ENCODE measurements around the gene TMA7. TPM values are rescaled to one million over a fixed set of nuclear protein-coding genes. Genes with fewer than 3 reads are reported as not detected.
A peak's percentile ranks its signal among the peaks of the same experiment; 100 is the strongest.

TMA7 gene
- total RNA-seq, 2 experiments from 2014 or later = 250 to 313 TPM

DNA sequence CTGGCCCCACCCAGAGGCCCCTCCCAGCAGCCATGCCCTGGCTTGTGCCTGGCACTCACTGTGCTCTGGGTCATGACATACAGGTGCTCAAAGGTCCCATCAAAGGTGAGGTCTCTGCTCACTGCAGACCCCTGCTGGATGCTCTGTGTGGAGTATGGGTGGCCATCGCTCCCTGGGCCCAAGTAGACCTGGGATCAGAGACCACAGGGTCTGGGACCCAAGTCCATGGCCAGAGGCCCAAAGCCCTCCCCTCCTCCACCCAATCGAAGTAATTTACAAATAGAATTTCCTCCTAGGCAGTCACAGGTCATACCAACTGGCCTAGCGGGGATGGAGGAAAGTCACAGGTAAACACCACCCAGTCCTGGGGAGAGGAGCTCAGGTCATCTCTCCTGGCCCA, 17.8 kb upstream of the TMA7 start:
- H3K9me3 ChIP-seq (ENCODE audit: low read length) = no peaks in the 10 kb centered on the region
- no TSS peak for BruUV-seq (replicated peaks)
- no peaks in the 10 kb centered on the region for H3K9me2 ChIP-seq (ENCODE audit: insufficient read depth, low read length)
- H4K20me1 ChIP-seq (ENCODE audit: insufficient read depth, low read length) = no peaks in the 10 kb centered on the region
- intact Hi-C loops (cut with micrococcal nuclease; ENCODE audit: unreplicated experiment) = loop anchor here (1.0 to 5.0 kb wide), 2 partner anchors 21 to 145 kb away; no protein-coding TSS in a partner anchor
- H3K4me3 ChIP-seq (ENCODE audit: low read depth, low read length, poor library complexity, severe bottlenecking) = no peak overlapping the region
- no peaks in the 10 kb centered on the region for H3K4me1 ChIP-seq (ENCODE audit: insufficient read depth, low read length, poor library complexity, severe bottlenecking)
- H3K79me2 ChIP-seq (ENCODE audit: insufficient read depth, low read depth, low read length) = no peaks in the 10 kb centered on the region
- H3K36me3 ChIP-seq (ENCODE audit: insufficient read depth, low read length) = no peaks in the 10 kb centered on the region
- POLR2A ChIA-PET = no interaction called here
- TF ChIP-seq EZH2phosphoT487 (IDR thresholded peaks at IDR 0.05; ENCODE audit: borderline replicate concordance, low read depth, low read length) = no peak
- TF ChIP-seq, protein P1, sequence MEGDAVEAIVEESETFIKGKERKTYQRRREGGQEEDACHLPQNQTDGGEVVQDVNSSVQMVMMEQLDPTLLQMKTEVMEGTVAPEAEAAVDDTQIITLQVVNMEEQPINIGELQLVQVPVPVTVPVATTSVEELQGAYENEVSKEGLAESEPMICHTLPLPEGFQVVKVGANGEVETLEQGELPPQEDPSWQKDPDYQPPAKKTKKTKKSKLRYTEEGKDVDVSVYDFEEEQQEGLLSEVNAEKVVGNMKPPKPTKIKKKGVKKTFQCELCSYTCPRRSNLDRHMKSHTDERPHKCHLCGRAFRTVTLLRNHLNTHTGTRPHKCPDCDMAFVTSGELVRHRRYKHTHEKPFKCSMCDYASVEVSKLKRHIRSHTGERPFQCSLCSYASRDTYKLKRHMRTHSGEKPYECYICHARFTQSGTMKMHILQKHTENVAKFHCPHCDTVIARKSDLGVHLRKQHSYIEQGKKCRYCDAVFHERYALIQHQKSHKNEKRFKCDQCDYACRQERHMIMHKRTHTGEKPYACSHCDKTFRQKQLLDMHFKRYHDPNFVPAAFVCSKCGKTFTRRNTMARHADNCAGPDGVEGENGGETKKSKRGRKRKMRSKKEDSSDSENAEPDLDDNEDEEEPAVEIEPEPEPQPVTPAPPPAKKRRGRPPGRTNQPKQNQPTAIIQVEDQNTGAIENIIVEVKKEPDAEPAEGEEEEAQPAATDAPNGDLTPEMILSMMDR (conservative IDR thresholded peaks at IDR 0.05; ENCODE audit: low read length) = peak; percentile 63
- H2AFZ ChIP-seq (ENCODE audit: low read length) = no peak overlapping the region
- DNase-seq (ENCODE audit: low spot score) = peak; percentile 43
- H3K27ac ChIP-seq (ENCODE audit: low read depth, low read length, poor library complexity, severe bottlenecking) = no peak overlapping the region
- CTCF ChIA-PET (ENCODE audit: unreplicated experiment) = interaction anchor here (0.9 to 1.4 kb wide), 2 partner anchors 11 to 14 kb away, joined by 3 to 9 read pairs; no protein-coding TSS in a partner anchor
- no peak overlapping the region for H3K4me2 ChIP-seq (ENCODE audit: low read length)

DNA sequence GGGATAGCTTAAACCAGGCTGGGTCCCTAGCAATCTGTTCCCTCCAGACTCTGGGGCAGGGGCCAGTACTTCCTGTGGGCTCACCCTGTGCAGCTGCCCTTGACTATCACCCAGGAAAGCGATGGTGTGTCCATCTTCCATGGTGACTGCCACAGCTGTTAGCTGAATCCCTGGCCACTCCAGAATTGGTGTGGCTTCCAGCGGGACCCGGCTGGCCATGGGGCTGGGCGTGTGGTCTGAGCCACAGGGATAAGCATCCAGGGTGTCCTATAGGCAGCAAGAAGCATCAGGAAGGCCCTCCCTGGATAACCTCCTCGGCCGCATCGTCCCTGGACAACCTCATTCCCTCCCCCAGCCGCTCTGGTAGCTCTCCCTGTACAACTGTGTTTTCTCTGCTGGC, 17.4 kb upstream of the TMA7 start:
- no peaks in the 10 kb centered on the region for H3K79me2 ChIP-seq (ENCODE audit: insufficient read depth, low read depth, low read length)
- H3K4me3 ChIP-seq (ENCODE audit: low read depth, low read length, poor library complexity, severe bottlenecking) = no peak overlapping the region
- POLR2A ChIA-PET = interaction anchor here (1.2 kb wide), 1 partner anchor 21 kb away, joined by 7 read pairs; no protein-coding TSS in a partner anchor
- intact Hi-C loops (cut with micrococcal nuclease; ENCODE audit: unreplicated experiment) = loop anchor here (1.0 to 5.0 kb wide), 2 partner anchors 21 to 145 kb away; no protein-coding TSS in a partner anchor
- H3K9me2 ChIP-seq (ENCODE audit: insufficient read depth, low read length) = no peaks in the 10 kb centered on the region
- BruUV-seq (replicated peaks) = no TSS peak
- H4K20me1 ChIP-seq (ENCODE audit: insufficient read depth, low read length) = no peaks in the 10 kb centered on the region
- H3K9me3 ChIP-seq (ENCODE audit: low read length) = no peaks in the 10 kb centered on the region
- DNase-seq (ENCODE audit: low spot score) = no peak
- H3K4me1 ChIP-seq (ENCODE audit: insufficient read depth, low read length, poor library complexity, severe bottlenecking) = no peaks in the 10 kb centered on the region
- no peak overlapping the region for H3K27ac ChIP-seq (ENCODE audit: low read depth, low read length, poor library complexity, severe bottlenecking)
- TF ChIP-seq, protein P1 (conservative IDR thresholded peaks at IDR 0.05; ENCODE audit: low read length) = no peak
- TF ChIP-seq EZH2phosphoT487 (IDR thresholded peaks at IDR 0.05; ENCODE audit: borderline replicate concordance, low read depth, low read length) = no peak
- CTCF ChIA-PET (ENCODE audit: unreplicated experiment) = interaction anchor here (0.9 to 1.4 kb wide), 2 partner anchors 11 to 13 kb away, joined by 3 to 9 read pairs; no protein-coding TSS in a partner anchor
- H2AFZ ChIP-seq (ENCODE audit: low read length) = no peak overlapping the region
- no peaks in the 10 kb centered on the region for H3K36me3 ChIP-seq (ENCODE audit: insufficient read depth, low read length)
- H3K4me2 ChIP-seq (ENCODE audit: low read length) = no peak overlapping the region

DNA sequence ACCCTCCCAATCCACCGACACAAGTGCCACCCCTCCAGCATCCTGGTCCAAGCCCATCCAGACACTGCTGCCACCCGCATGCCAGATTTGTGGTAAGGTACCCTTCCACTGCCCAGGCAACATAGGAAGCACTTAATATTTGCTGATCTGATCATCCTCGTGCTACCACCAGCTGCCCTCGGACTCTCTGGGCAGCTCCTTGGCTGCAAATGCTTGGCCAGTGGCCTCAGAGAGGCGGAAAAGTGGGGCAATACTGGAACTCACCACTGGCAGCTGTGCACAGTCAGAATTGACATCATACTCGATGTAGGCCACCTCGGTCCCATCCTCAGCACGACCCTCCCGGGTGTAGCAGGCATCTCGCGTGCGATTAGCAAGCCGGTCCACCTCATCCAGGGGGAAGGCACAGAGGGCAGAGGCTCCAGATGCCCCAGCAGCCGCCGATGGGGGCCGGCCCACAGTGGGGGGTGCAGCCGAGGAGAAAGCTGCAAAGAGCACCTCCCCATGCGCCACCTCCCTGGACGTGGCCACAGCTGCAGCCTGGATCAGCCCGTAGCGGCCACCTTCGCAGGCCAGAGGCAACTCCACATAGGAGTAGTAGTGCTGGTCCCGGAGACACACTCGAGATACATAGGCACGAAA, 16.7 kb upstream of the TMA7 start:
- no peak overlapping the region for H2AFZ ChIP-seq (ENCODE audit: low read length)
- no peaks in the 10 kb centered on the region for H3K9me3 ChIP-seq (ENCODE audit: low read length)
- no peak for TF ChIP-seq EZH2phosphoT487 (IDR thresholded peaks at IDR 0.05; ENCODE audit: borderline replicate concordance, low read depth, low read length)
- TF ChIP-seq, protein P1 (conservative IDR thresholded peaks at IDR 0.05; ENCODE audit: low read length) = no peak
- ChIA-PET CTCF (ENCODE audit: unreplicated experiment) (interaction anchor here (0.9 to 1.4 kb wide), 2 partner anchors 12 to 13 kb away, joined by 3 to 9 read pairs; no protein-coding TSS in a partner anchor), POLR2A (interaction anchor here (1.2 kb wide), 1 partner anchor 22 kb away, joined by 7 read pairs; no protein-coding TSS in a partner anchor)
- no peak overlapping the region for H3K4me3 ChIP-seq (ENCODE audit: low read depth, low read length, poor library complexity, severe bottlenecking)
- no peak overlapping the region for H3K27ac ChIP-seq (ENCODE audit: low read depth, low read length, poor library complexity, severe bottlenecking)
- no peaks in the 10 kb centered on the region for H3K79me2 ChIP-seq (ENCODE audit: insufficient read depth, low read depth, low read length)
- BruUV-seq (replicated peaks) = no TSS peak
- H3K36me3 ChIP-seq (ENCODE audit: insufficient read depth, low read length) = no peaks in the 10 kb centered on the region
- no peaks in the 10 kb centered on the region for H3K9me2 ChIP-seq (ENCODE audit: insufficient read depth, low read length)
- intact Hi-C loops (cut with micrococcal nuclease; ENCODE audit: unreplicated experiment) = loop anchor here (5.0 kb wide), 1 partner anchor 146 kb away; no protein-coding TSS in a partner anchor
- no peak for DNase-seq (ENCODE audit: low spot score)
- H4K20me1 ChIP-seq (ENCODE audit: insufficient read depth, low read length) = no peaks in the 10 kb centered on the region
- no peaks in the 10 kb centered on the region for H3K4me1 ChIP-seq (ENCODE audit: insufficient read depth, low read length, poor library complexity, severe bottlenecking)
- no peak overlapping the region for H3K4me2 ChIP-seq (ENCODE audit: low read length)
